ENCODE measurements around the gene OLFML2A.

Gene OLFML2A

GRCh38 chr9:124849801-124850200 lies 72.9 kb downstream of the OLFML2A start:
- TF ChIP-seq, protein P1, sequence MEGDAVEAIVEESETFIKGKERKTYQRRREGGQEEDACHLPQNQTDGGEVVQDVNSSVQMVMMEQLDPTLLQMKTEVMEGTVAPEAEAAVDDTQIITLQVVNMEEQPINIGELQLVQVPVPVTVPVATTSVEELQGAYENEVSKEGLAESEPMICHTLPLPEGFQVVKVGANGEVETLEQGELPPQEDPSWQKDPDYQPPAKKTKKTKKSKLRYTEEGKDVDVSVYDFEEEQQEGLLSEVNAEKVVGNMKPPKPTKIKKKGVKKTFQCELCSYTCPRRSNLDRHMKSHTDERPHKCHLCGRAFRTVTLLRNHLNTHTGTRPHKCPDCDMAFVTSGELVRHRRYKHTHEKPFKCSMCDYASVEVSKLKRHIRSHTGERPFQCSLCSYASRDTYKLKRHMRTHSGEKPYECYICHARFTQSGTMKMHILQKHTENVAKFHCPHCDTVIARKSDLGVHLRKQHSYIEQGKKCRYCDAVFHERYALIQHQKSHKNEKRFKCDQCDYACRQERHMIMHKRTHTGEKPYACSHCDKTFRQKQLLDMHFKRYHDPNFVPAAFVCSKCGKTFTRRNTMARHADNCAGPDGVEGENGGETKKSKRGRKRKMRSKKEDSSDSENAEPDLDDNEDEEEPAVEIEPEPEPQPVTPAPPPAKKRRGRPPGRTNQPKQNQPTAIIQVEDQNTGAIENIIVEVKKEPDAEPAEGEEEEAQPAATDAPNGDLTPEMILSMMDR (IDR thresholded peaks at IDR 0.05; ENCODE audit: low read depth, low read length) = no peak
- H3K4me3 ChIP-seq (replicated peaks in 1 of 2; ENCODE audit: low read depth in 2 of 2, low read length in 2 of 2) = no peak overlapping the region
- DNase-seq (ENCODE audit: low read depth in 2 of 2) = peak; percentile 85 to 95

- H3K4me3 ChIP-seq (replicated peaks in 1 of 2; ENCODE audit: low read depth in 2 of 2, low read length in 2 of 2) = no peak overlapping the region
- DNase-seq (ENCODE audit: low read depth in 2 of 2) = no peak
- TF ChIP-seq, protein P1 (IDR thresholded peaks at IDR 0.05; ENCODE audit: low read depth, low read length) = no peak
Measured at GRCh38 chr9:124852121-124852828, 75.3 kb downstream of the OLFML2A start.

DNA sequence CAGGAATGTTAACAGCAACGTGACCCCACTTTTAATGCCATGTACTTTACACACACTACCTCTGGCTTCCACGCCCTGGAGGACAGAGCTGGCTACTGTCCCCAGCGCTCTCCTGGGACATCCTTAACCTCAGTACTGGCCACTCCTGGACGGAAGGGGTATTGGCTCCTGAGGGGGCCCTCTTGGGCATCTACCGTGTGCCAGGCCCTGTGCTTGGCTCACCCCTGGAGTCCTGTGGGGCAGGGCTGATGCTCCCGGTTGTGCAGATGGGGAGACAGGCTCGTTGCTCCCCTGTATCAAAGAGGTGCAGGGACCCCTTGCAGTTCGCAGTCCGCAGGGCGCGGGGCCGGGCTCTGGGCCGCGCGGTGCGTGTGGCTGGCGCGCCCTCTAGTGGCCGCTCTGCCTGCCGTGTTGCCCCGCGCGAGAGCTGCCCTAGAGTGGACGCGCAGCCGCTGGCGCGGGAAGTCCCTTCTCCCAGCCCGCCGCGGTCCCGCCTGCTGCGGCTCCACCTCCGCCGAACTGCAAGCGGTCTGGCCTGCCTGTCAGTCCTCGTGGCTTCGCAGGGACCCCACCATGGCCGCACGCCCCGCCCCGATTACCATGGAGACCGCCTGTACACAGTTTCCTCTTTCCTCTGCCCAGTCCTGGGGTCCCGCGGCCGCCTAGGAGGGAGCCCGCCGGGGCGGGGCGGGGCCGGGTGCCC lies 76.0 kb downstream of the OLFML2A start, which contains the start of gene WDR38:
TSS of gene WDR38 (plus strand) at position 632 of the 703 bp plus-strand sequence. CDS start 72 bp downstream, outside the sequence.
- DNase-seq (ENCODE audit: low read depth in 2 of 2) = peak; percentile 70 to 75
- H3K4me3 ChIP-seq (replicated peaks in 1 of 2; ENCODE audit: low read depth in 2 of 2, low read length in 2 of 2) = peak within 1 kb of the TSS; percentile 41 to 61
- TF ChIP-seq, protein P1 (IDR thresholded peaks at IDR 0.05; ENCODE audit: low read depth, low read length) = peak; percentile 84

DNA sequence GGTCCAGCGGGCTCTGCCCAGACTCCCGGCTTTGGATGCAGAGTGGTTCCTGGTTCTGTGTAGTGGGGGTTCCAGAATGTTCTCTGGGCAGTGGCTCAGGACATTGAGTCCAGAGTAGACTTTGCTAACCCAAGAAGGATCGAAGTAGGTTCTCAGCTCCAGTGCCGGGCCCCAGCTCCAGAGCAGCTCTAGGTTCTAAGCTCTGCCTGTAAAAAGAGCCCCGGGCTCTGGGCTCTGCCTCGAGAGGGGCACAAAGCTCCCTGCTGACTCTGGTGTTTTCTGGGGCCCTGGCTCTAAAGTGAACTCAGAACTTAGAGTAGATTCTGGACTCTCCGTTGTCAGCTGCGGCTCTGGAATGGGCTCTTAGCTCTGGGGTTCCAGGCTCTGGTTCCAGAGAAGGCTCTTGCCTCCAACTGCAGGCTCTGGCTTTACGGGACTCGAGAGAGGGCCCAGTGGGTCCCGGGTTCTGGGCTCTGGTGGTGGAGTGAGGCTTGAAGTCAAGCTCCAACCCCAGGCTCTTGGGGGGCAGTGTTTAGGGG lies 76.7 kb downstream of the OLFML2A start:
- H3K4me3 ChIP-seq (replicated peaks in 1 of 2; ENCODE audit: low read depth in 2 of 2, low read length in 2 of 2) = peak overlapping the region; percentile 41 to 61
- no peak for DNase-seq (ENCODE audit: low read depth in 2 of 2)
- TF ChIP-seq, protein P1 (IDR thresholded peaks at IDR 0.05; ENCODE audit: low read depth, low read length) = no peak

DNA sequence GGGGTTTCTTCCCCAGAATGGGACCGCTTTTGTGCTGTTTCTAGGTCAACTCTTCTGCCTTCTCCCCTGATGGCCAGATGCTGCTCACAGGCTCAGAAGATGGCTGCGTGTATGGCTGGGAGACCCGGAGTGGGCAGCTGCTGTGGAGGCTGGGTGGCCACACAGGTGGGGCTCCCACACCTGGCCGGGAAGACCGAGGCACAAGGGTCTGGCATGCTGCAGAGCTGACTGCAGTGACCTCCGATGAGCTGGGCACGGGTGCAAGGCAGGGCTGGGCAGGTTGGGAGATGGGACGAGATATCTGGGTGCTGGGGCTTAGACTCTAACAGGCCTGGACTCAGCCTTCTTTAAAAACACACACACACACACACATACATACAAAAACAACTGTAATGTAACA lies 77.2 kb downstream of the OLFML2A start:
- TF ChIP-seq, protein P1 (IDR thresholded peaks at IDR 0.05; ENCODE audit: low read depth, low read length) = no peak
- no peak overlapping the region for H3K4me3 ChIP-seq (replicated peaks in 1 of 2; ENCODE audit: low read depth in 2 of 2, low read length in 2 of 2)
- DNase-seq (ENCODE audit: low read depth in 2 of 2) = no peak

DNA sequence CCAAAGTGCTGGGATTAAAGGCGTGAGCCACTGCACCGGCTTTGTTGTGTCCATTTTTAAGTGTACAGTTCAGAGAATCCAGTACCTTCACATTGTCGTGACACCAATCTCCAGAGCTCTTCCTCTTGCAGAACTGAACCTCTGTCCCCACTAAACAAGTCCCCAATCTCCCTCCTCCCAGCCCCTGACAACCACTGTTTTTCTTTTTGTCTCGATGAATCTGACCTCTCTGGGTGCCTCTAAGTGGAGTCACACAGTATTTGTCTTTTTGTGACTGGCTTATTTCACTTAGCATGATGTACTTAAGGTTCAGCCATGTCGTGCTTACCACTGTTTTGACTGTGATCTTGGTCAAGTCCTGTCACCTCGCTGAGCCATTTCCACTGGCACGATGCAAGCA lies 77.9 kb downstream of the OLFML2A start:
- no peak overlapping the region for H3K4me3 ChIP-seq (replicated peaks in 1 of 2; ENCODE audit: low read depth in 2 of 2, low read length in 2 of 2)
- no peak for DNase-seq (ENCODE audit: low read depth in 2 of 2)
- TF ChIP-seq, protein P1 (IDR thresholded peaks at IDR 0.05; ENCODE audit: low read depth, low read length) = no peak

Measured in cardiac fibroblast (primary cell).